HEK293 (cell line): ENCODE data around the gene RGR.

ENCODE experiments used
- CTCF ChIP-seq: fragments of 450-650 bp; formaldehyde crosslinking; IDR thresholded peaks from 2 replicates; pipeline ENCODE4 v1.5.1; 2016; ENCODE audit warnings: missing biosample characterization, missing genetic modification characterization
- TCF7L2 ChIP-seq: IDR thresholded peaks from 2 replicates; pipeline ENCODE4 v1.6.1; 2011; ENCODE audit warnings: low read depth, mild to moderate bottlenecking, inconsistent platforms, low read length, moderate library complexity, borderline replicate concordance
- TSHZ1 ChIP-seq: fragments of 450-650 bp; formaldehyde crosslinking; IDR thresholded peaks from 2 replicates; pipeline ENCODE4 v1.5.1; 2016; ENCODE audit warnings: missing biosample characterization, missing genetic modification characterization, borderline replicate concordance
- ZBTB7A ChIP-seq: fragments of 450-650 bp; formaldehyde crosslinking; IDR thresholded peaks from 2 replicates; pipeline ENCODE4 v1.5.1; 2016; ENCODE audit warnings: low read depth, missing biosample characterization, missing genetic modification characterization
- ZFP69B ChIP-seq: fragments of 450-650 bp; formaldehyde crosslinking; IDR thresholded peaks from 2 replicates; pipeline ENCODE4 v1.5.1; 2016; ENCODE audit warnings: missing biosample characterization, missing genetic modification characterization
- ZNF529 ChIP-seq: fragments of 450-650 bp; formaldehyde crosslinking; IDR thresholded peaks from 2 replicates; pipeline ENCODE4 v1.5.1; 2017; ENCODE audit warnings: missing genetic modification characterization, missing biosample characterization; ENCODE audit not compliant: insufficient replicate concordance
- ZNF549 ChIP-seq: fragments of 450-650 bp; IDR thresholded peaks from 2 replicates; pipeline ENCODE4 v1.5.1; 2018; ENCODE audit warnings: missing biosample characterization, missing genetic modification characterization, mild to moderate bottlenecking, inconsistent platforms, moderate library complexity
- ZNF707 ChIP-seq: fragments of 450-650 bp; formaldehyde crosslinking; IDR thresholded peaks from 2 replicates; pipeline ENCODE4 v1.5.1; 2016; ENCODE audit warnings: missing biosample characterization, missing genetic modification characterization

GRCh38 chr10:84270708-84271107, 25.9 kb downstream of the RGR start:
- TF ChIP-seq CTCF (no peak), TSHZ1 (tag by site-specific recombination) (no peak), ZNF549 (tag by site-specific recombination) (no peak), ZBTB7A (tag by site-specific recombination) (no peak), TCF7L2 (no peak), ZNF707 (tag by site-specific recombination) (no peak), ZNF529 (tag by site-specific recombination) (no peak), ZFP69B (tag by site-specific recombination) (no peak)
